DOHH2 (cell line): ENCODE data around the gene FOXK2.

Experiments
- EZH2phosphoT487 ChIP-seq: fragments of 200-600 bp; sonication (generic); IDR thresholded peaks from 2 replicates; pipeline ENCODE4 v1.6.1; 2017; ENCODE audit warnings: borderline replicate concordance, mild to moderate bottlenecking, antibody characterized with exemption, low read length, moderate library complexity, mixed read lengths
- TF ChIP-seq, protein P1 (sequence below): fragments of 200-600 bp; sonication (generic); IDR thresholded peaks from one replicate; pipeline ENCODE4 v1.5.1; 2014; ENCODE audit warnings: antibody characterized with exemption, mild to moderate bottlenecking, low read depth, low read length; ENCODE audit not compliant: poor library complexity, severe bottlenecking

GRCh38 chr17:82497483-82498405, 21.8 kb upstream of the FOXK2 start:
- TF ChIP-seq, protein P1, sequence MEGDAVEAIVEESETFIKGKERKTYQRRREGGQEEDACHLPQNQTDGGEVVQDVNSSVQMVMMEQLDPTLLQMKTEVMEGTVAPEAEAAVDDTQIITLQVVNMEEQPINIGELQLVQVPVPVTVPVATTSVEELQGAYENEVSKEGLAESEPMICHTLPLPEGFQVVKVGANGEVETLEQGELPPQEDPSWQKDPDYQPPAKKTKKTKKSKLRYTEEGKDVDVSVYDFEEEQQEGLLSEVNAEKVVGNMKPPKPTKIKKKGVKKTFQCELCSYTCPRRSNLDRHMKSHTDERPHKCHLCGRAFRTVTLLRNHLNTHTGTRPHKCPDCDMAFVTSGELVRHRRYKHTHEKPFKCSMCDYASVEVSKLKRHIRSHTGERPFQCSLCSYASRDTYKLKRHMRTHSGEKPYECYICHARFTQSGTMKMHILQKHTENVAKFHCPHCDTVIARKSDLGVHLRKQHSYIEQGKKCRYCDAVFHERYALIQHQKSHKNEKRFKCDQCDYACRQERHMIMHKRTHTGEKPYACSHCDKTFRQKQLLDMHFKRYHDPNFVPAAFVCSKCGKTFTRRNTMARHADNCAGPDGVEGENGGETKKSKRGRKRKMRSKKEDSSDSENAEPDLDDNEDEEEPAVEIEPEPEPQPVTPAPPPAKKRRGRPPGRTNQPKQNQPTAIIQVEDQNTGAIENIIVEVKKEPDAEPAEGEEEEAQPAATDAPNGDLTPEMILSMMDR, result no peak
- no peak for TF ChIP-seq EZH2phosphoT487
